PFSK-1 (cell line): ENCODE results near the gene PRR9.

Experiments
- FOXP2 ChIP-seq: optimal IDR thresholded peaks from 2 replicates; pipeline ENCODE3; 2011; ENCODE audit warnings: borderline replicate concordance, control low read depth, inconsistent platforms; ENCODE audit not compliant: insufficient read depth; ENCODE audit errors: extremely low read length, extremely low read depth
- POLR2AphosphoS5 ChIP-seq: IDR thresholded peaks from 2 replicates; pipeline ENCODE4 v1.6.1; 2012; ENCODE audit warnings: low read depth, mild to moderate bottlenecking, control low read depth, low read length, moderate library complexity
- SIN3A ChIP-seq: IDR thresholded peaks from 2 replicates; pipeline ENCODE4 v1.6.1; 2012; ENCODE audit warnings: mild to moderate bottlenecking, low read length, moderate library complexity, borderline replicate concordance; ENCODE audit not compliant: insufficient read depth
- TAF1 ChIP-seq: IDR thresholded peaks from 2 replicates; pipeline ENCODE4 v1.6.1; 2012; ENCODE audit warnings: low read length, control low read depth, borderline replicate concordance; ENCODE audit not compliant: insufficient read depth
- TF ChIP-seq, protein P1 (sequence below), 2 experiments: IDR thresholded peaks; 2 replicates each; pipeline versions ENCODE4 v1.6.1 to v1.8.0; 2011 to 2012; ENCODE audit warnings: low read depth in 2 of 2, low read length in 2 of 2, control low read depth in 1 of 2, inconsistent platforms in 1 of 2, mild to moderate bottlenecking in 1 of 2, moderate library complexity in 1 of 2; ENCODE audit not compliant: insufficient read depth in 1 of 2

Gene PRR9

DNA sequence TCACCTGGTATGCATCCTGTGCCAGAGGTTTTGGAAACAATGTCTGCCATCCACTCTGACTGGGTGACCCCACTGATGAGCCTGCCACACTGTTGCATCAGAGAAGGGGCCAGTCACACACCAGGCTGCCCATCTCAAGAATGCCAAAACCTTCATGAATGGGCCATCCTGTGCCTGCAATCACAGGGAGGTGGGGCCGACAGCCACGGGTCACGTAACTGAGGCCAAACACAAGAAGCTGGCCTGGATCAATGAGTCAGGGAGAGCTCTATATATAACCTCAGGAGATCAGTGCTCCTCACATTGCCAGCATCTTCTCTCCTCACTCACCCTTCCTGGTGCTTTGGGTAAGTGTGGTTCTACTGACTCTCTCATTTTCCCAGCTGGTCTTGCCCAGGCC lies 42.0 kb downstream of the PRR9 start, which contains the start of gene LORICRIN:
LORICRIN (plus strand) TSS at position 301 of the 400 bp plus-strand sequence. CDS start 1,263 bp downstream, outside the sequence.
- no peak for TF ChIP-seq FOXP2
- no peak for TF ChIP-seq TAF1
- TF ChIP-seq, protein P1, sequence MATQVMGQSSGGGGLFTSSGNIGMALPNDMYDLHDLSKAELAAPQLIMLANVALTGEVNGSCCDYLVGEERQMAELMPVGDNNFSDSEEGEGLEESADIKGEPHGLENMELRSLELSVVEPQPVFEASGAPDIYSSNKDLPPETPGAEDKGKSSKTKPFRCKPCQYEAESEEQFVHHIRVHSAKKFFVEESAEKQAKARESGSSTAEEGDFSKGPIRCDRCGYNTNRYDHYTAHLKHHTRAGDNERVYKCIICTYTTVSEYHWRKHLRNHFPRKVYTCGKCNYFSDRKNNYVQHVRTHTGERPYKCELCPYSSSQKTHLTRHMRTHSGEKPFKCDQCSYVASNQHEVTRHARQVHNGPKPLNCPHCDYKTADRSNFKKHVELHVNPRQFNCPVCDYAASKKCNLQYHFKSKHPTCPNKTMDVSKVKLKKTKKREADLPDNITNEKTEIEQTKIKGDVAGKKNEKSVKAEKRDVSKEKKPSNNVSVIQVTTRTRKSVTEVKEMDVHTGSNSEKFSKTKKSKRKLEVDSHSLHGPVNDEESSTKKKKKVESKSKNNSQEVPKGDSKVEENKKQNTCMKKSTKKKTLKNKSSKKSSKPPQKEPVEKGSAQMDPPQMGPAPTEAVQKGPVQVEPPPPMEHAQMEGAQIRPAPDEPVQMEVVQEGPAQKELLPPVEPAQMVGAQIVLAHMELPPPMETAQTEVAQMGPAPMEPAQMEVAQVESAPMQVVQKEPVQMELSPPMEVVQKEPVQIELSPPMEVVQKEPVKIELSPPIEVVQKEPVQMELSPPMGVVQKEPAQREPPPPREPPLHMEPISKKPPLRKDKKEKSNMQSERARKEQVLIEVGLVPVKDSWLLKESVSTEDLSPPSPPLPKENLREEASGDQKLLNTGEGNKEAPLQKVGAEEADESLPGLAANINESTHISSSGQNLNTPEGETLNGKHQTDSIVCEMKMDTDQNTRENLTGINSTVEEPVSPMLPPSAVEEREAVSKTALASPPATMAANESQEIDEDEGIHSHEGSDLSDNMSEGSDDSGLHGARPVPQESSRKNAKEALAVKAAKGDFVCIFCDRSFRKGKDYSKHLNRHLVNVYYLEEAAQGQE (IDR thresholded peaks at IDR 0.05; ENCODE audit: insufficient read depth in 1 of 2, low read depth in 2 of 2, low read length in 2 of 2) = no peak
- no peak for TF ChIP-seq POLR2AphosphoS5

DNA sequence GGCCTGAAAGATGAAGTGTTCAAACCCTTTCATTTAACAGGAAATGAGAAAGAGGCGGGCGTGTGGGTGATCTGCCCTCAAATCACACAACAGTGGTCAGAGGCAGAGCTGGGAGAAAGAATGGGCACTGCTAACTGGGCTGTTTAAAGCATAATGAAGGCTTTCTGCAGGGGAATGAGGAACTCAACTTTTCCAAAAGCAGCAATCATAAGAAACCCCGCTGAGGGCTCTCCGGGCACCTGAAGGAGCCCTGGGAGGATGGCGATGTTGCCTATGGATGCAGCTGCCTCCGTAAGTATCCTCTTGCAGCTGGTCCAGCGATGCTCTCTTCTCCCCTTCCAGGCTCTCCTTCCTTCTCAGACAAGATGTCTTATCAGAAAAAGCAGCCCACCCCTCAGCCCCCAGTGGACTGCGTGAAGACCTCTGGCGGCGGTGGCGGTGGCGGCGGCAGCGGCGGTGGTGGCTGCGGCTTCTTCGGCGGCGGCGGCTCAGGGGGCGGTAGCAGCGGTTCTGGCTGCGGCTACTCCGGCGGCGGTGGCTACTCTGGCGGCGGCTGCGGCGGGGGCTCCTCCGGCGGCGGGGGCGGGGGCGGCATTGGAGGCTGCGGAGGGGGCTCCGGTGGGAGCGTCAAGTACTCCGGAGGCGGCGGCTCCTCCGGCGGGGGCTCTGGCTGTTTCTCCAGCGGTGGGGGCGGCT lies 43.3 kb downstream of the PRR9 start:
- TF ChIP-seq POLR2AphosphoS5 (no peak), TAF1 (no peak), FOXP2 (no peak), SIN3A (no peak)
- TF ChIP-seq, protein P1 (IDR thresholded peaks at IDR 0.05; ENCODE audit: insufficient read depth in 1 of 2, low read depth in 2 of 2, low read length in 2 of 2) = no peak

DNA sequence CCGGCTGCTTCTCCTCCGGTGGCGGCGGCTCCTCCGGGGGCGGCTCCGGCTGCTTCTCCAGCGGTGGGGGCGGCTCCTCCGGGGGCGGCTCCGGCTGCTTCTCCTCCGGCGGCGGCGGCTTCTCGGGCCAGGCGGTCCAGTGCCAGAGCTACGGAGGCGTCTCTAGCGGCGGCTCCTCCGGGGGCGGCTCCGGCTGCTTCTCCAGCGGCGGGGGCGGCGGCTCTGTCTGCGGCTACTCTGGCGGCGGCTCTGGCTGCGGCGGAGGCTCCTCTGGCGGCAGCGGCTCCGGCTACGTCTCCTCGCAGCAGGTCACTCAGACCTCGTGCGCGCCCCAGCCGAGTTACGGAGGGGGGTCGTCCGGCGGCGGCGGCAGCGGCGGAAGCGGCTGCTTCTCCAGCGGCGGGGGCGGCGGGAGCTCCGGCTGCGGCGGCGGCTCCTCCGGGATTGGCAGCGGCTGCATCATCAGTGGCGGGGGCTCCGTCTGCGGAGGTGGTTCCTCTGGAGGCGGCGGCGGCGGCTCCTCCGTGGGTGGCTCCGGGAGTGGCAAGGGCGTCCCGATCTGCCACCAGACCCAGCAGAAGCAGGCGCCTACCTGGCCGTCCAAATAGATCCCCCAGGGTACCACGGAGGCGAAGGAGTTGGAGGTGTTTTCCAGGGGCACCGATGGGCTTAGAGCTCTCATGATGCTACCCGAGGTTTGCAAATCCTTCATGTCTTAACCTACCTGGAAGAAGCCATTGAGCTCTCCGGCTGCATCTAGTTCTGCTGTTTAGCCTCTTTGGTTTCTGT lies 44.1 kb downstream of the PRR9 start:
- TF ChIP-seq POLR2AphosphoS5 (no peak), FOXP2 (no peak), SIN3A (no peak), TAF1 (no peak)
- TF ChIP-seq, protein P1 (IDR thresholded peaks at IDR 0.05; ENCODE audit: insufficient read depth in 1 of 2, low read depth in 2 of 2, low read length in 2 of 2) = no peak

- TF ChIP-seq, protein P1 (IDR thresholded peaks at IDR 0.05; ENCODE audit: insufficient read depth in 1 of 2, low read depth in 2 of 2, low read length in 2 of 2) = no peak
- no peak for TF ChIP-seq POLR2AphosphoS5
- TF ChIP-seq TAF1 = no peak
- no peak for TF ChIP-seq SIN3A
- no peak for TF ChIP-seq FOXP2
Observed at GRCh38 chr1:153262070-153262366, 44.6 kb downstream of the PRR9 start.
